ENCODE results near the gene CDKL1. TPM values are rescaled to one million over a fixed set of nuclear protein-coding genes. Genes with fewer than 3 reads are reported as not detected.

The CDKL1 gene
- total RNA-seq, 1 experiment from 2014 or later = 3.6 TPM

DNA sequence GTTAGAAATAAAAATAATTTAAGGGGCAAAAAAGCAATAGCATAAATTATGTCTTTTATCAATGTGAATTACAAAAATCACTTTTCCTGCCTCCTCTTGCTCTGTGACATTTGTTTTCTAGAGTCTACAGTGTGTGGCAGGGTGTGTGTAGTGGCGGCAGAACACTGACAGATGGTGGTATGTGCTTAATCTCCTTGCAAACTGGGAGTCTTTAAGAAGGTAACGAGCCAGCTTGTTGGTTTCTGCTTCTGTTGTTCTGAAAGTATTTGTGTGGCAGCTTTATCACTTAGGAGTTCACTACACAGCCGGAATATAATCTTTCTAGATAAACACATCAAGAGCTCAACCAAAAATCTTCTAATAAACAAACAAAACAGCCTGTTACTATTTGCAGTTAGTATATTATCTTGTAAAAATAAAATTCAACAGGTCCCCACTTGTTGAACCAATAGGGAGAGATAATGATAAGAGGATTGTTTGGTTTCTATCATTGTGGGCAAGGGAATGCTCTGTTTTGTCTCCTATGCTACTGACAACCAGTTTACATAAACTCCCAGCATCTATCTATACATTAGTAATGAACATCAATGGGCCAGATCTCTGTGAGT, 13.0 kb downstream of the CDKL1 start:
- POLR2A ChIA-PET = no interaction called here
- no peaks in the 10 kb centered on the region for H3K27me3 Mint-ChIP-seq (ENCODE audit: low read depth)
- no peak overlapping the region for H3K27ac Mint-ChIP-seq
- no peak for DNase-seq (ENCODE audit: low spot score)
- CTCF ChIA-PET = no interaction called here
- ATAC-seq = no peak
- no peak overlapping the region for H3K4me3 Mint-ChIP-seq
- TF ChIP-seq JAZF1 (CRISPR knock-in tag; IDR thresholded peaks at IDR 0.05) (no peak), ESRRA (CRISPR knock-in tag; IDR thresholded peaks at IDR 0.05; ENCODE audit: borderline replicate concordance) (no peak), NFYB (CRISPR knock-in tag; conservative IDR thresholded peaks at IDR 0.05; ENCODE audit: low read depth) (no peak), ZNF138 (CRISPR knock-in tag; conservative IDR thresholded peaks at IDR 0.05) (no peak), EMX1 (CRISPR knock-in tag; IDR thresholded peaks at IDR 0.05) (no peak), TEAD1 (CRISPR knock-in tag; IDR thresholded peaks at IDR 0.05) (no peak), MXD4 (CRISPR knock-in tag; IDR thresholded peaks at IDR 0.05; ENCODE audit: borderline replicate concordance) (no peak), ZNF532 (CRISPR knock-in tag; IDR thresholded peaks at IDR 0.05; ENCODE audit: borderline replicate concordance) (no peak), ZBTB43 (CRISPR knock-in tag; IDR thresholded peaks at IDR 0.05) (no peak), CREB1 (CRISPR knock-in tag; IDR thresholded peaks at IDR 0.05) (no peak), FOXP4 (CRISPR knock-in tag; IDR thresholded peaks at IDR 0.05) (no peak), ZNF219 (CRISPR knock-in tag; IDR thresholded peaks at IDR 0.05; ENCODE audit: borderline replicate concordance) (no peak), FOXP1 (CRISPR knock-in tag; IDR thresholded peaks at IDR 0.05; ENCODE audit: borderline replicate concordance) (no peak), ZNF671 (CRISPR knock-in tag; IDR thresholded peaks at IDR 0.05) (no peak), HMGA2 (CRISPR knock-in tag; IDR thresholded peaks at IDR 0.05) (no peak), STAT6 (CRISPR knock-in tag; conservative IDR thresholded peaks at IDR 0.05; ENCODE audit: low read depth) (no peak), IRF2 (CRISPR knock-in tag; IDR thresholded peaks at IDR 0.05; ENCODE audit: borderline replicate concordance, low read depth) (no peak), JUN (CRISPR knock-in tag; IDR thresholded peaks at IDR 0.05) (no peak)
- no peaks in the 10 kb centered on the region for H3K9me3 Mint-ChIP-seq
- peaks cover 4% of the 10 kb centered on the region for H3K4me1 Mint-ChIP-seq
- no peaks in the 10 kb centered on the region for H3K36me3 Mint-ChIP-seq

All from WTC11 (cell line).